DOHH2 (cell line): Measurements from ENCODE around the gene ZNF320.

ENCODE experiments used
- H3F3A ChIP-seq: fragments of 200-600 bp; sonication (generic), shearing (Covaris generic); 2 replicates; pipeline ENCODE4 v1.6.0; 2016; ENCODE audit warnings: antibody characterized with exemption, mild to moderate bottlenecking; ENCODE audit not compliant: control insufficient read depth, insufficient read depth
- H3K27ac ChIP-seq: fragments of 200-600 bp; sonication (generic); 2 replicates; pipeline ENCODE4 v1.5.1; 2014; ENCODE audit warnings: low read depth, mild to moderate bottlenecking, low read length, moderate library complexity
- H3K27me3 ChIP-seq: fragments of 200-600 bp; sonication (generic); 2 replicates; pipeline ENCODE4 v1.6.1; 2014; ENCODE audit warnings: mild to moderate bottlenecking, low read length, mixed read lengths; ENCODE audit not compliant: control insufficient read depth
- H3K36me3 ChIP-seq: fragments of 200-600 bp; sonication (generic); 2 replicates; pipeline ENCODE4 v1.6.1; 2014; ENCODE audit warnings: mild to moderate bottlenecking, low read length, moderate library complexity, mixed read lengths; ENCODE audit not compliant: control insufficient read depth
- H3K4me1 ChIP-seq: fragments of 200-600 bp; sonication (generic); 2 replicates; pipeline ENCODE4 v1.6.1; 2014; ENCODE audit warnings: mild to moderate bottlenecking, low read length, mixed read lengths; ENCODE audit not compliant: control insufficient read depth
- H3K4me2 ChIP-seq: fragments of 200-600 bp; sonication (generic); 2 replicates; pipeline ENCODE4 v1.6.0; 2014; ENCODE audit warnings: mild to moderate bottlenecking, low read length, moderate library complexity
- H3K4me3 ChIP-seq: fragments of 200-600 bp; sonication (generic); 2 replicates; pipeline ENCODE4 v1.5.1; 2014; ENCODE audit warnings: mild to moderate bottlenecking, low read length, mixed read lengths
- H3K79me2 ChIP-seq: fragments of 200-600 bp; sonication (generic); 2 replicates; pipeline ENCODE4 v1.6.1; 2014; ENCODE audit warnings: mild to moderate bottlenecking, low read length, mixed read lengths; ENCODE audit not compliant: control insufficient read depth
- H3K9me2 ChIP-seq: fragments of 200-600 bp; sonication (generic); replicated peaks from 2 replicates; pipeline ENCODE4 v1.6.1; 2014; ENCODE audit warnings: mild to moderate bottlenecking, low read length, mixed read lengths; ENCODE audit not compliant: control insufficient read depth
- H3K9me3 ChIP-seq: fragments of 200-600 bp; sonication (generic); 2 replicates; pipeline ENCODE4 v1.6.1; 2014; ENCODE audit warnings: antibody characterized with exemption, low read length, mixed read lengths; ENCODE audit not compliant: control insufficient read depth, insufficient read depth
- H4K20me1 ChIP-seq: fragments of 200-600 bp; sonication (generic); 2 replicates; pipeline ENCODE4 v1.6.0; 2014; ENCODE audit warnings: low read depth, mild to moderate bottlenecking, antibody characterized with exemption, low read length, moderate library complexity; ENCODE audit not compliant: control insufficient read depth, insufficient read depth
- EZH2phosphoT487 ChIP-seq: fragments of 200-600 bp; sonication (generic); IDR thresholded peaks from 2 replicates; pipeline ENCODE4 v1.6.1; 2017; ENCODE audit warnings: borderline replicate concordance, mild to moderate bottlenecking, antibody characterized with exemption, low read length, moderate library complexity, mixed read lengths
- TF ChIP-seq, protein P1 (sequence below): fragments of 200-600 bp; sonication (generic); IDR thresholded peaks from one replicate; pipeline ENCODE4 v1.5.1; 2014; ENCODE audit warnings: antibody characterized with exemption, mild to moderate bottlenecking, low read depth, low read length; ENCODE audit not compliant: poor library complexity, severe bottlenecking

ZNF320 gene

DNA sequence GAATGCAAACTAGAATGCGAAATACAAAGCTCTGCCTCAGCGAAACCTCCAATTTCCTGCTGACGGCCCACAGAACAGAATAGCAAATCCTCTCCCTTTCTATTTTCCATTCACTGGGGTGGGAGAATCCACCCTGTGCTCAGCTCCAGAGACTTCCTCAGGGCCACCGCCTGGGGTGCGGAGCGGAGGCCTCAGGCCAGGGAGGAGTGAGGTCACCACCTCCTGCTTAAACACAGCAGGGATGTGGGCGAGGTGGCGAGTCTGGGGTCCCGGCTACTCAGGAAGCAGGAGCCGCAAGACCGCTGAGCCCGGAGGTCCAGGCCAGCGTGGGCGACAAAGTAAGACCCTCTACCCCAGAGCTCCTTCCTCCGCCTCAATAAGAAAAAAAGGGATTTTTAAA is 666 bp upstream of the ZNF320 start:
- H3K27ac ChIP-seq, result no peak overlapping the region
- no peaks in the 10 kb centered on the region; the same call in 1 of the 2 replicates for H3K9me3 ChIP-seq
- H3K36me3 ChIP-seq, result peaks cover 12% of the 10 kb centered on the region
- no peaks in the 10 kb centered on the region for H4K20me1 ChIP-seq
- H3K27me3 ChIP-seq, result no peaks in the 10 kb centered on the region
- no peaks in the 10 kb centered on the region for H3K9me2 ChIP-seq
- peaks cover 39% of the 10 kb centered on the region for H3K79me2 ChIP-seq
- peak overlapping the region; percentile 89 for H3K4me3 ChIP-seq
- H3K4me1 ChIP-seq, result peaks cover 11% of the 10 kb centered on the region
- peak overlapping the region; percentile 84 for H3K4me2 ChIP-seq
- TF ChIP-seq EZH2phosphoT487, result no peak
- TF ChIP-seq, protein P1, sequence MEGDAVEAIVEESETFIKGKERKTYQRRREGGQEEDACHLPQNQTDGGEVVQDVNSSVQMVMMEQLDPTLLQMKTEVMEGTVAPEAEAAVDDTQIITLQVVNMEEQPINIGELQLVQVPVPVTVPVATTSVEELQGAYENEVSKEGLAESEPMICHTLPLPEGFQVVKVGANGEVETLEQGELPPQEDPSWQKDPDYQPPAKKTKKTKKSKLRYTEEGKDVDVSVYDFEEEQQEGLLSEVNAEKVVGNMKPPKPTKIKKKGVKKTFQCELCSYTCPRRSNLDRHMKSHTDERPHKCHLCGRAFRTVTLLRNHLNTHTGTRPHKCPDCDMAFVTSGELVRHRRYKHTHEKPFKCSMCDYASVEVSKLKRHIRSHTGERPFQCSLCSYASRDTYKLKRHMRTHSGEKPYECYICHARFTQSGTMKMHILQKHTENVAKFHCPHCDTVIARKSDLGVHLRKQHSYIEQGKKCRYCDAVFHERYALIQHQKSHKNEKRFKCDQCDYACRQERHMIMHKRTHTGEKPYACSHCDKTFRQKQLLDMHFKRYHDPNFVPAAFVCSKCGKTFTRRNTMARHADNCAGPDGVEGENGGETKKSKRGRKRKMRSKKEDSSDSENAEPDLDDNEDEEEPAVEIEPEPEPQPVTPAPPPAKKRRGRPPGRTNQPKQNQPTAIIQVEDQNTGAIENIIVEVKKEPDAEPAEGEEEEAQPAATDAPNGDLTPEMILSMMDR, result no peak
- no peaks in the 10 kb centered on the region for H3F3A ChIP-seq

DNA sequence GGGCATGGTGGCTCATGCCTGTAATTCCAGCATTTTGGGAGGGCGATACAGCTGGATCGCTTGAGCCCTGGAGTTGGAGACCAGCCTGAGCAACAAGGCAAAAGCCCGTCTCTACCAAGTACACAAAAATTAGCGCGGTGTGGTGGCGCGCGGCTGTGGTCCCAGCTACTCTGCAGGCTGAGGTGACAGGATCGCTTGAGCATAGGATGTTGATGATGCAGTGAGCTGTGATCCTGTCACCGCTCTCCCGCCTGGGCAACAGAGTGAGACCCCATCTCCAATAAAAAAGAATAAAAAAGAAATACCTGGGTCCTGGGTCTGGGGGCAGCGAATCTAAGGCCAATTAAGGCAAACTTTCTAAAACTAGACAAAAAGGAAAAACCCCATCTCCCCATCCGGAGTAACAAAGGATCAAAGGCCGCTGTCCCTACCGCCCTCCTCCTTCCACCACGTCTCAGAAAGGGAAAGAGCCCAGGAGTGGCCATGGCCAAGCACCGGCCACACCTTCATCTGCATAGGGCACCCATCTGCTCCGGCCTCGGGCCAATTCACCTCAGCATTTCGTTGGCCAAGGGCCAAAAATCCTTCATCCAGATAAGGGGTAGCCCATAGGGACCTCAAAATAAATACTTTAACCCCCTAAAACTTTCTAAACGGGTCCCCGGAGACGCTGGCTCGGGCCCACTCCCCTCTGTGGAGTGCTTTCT is 851 bp downstream of the ZNF320 start:
- H3K9me2 ChIP-seq, result no peaks in the 10 kb centered on the region
- H3K79me2 ChIP-seq, result peaks cover 39% of the 10 kb centered on the region

DNA sequence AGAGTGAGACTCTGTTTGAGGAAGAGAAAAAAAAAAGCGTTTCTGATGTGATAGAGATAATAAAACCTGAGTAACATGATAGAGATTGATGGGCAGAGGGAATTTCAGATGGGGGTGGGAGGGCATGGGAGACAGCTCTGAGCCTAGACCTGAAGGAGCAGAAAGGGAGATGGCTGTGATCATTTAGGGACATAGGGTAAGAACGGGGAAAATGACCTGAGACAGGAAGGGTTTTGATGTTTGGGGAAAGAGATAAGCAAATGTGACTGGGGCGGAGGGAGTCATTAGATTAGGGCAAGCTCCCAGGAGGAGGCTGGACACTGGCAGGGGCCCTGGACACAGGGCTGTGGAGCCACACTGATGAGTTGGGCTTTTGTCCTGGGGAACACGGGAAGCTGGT is 6.1 kb downstream of the ZNF320 start:
- Histone ChIP-seq H3K4me3 (no peak overlapping the region), H3K36me3 (peaks cover 37% of the 10 kb centered on the region), H3K9me3 (no peaks in the 10 kb centered on the region), H3K4me1 (peaks cover under 1% of the 10 kb centered on the region; the same call in 1 of the 2 replicates), H3K4me2 (no peak overlapping the region), H3K79me2 (peaks cover 28% of the 10 kb centered on the region), H3K9me2 (no peaks in the 10 kb centered on the region), H3K27ac (no peak overlapping the region), H3K27me3 (no peaks in the 10 kb centered on the region), H4K20me1 (no peaks in the 10 kb centered on the region), H3F3A (no peaks in the 10 kb centered on the region)
- TF ChIP-seq, protein P1, result no peak
- TF ChIP-seq EZH2phosphoT487, result no peak

More for the DNA sequence above, 851 bp downstream of the ZNF320 start:
- Histone ChIP-seq H3K27me3 (no peaks in the 10 kb centered on the region), H3K4me2 (peak overlapping the region; percentile 84), H3F3A (no peaks in the 10 kb centered on the region), H3K4me3 (peak overlapping the region; percentile 89), H3K36me3 (peaks cover 12% of the 10 kb centered on the region), H3K9me3 (no peaks in the 10 kb centered on the region; the same call in 1 of the 2 replicates), H3K27ac (peak overlapping the region; percentile 66), H4K20me1 (no peaks in the 10 kb centered on the region), H3K4me1 (peaks cover 11% of the 10 kb centered on the region)
- TF ChIP-seq EZH2phosphoT487, result no peak
- TF ChIP-seq, protein P1, result no peak
